ENCODE data around the gene SAMD5. TPM values are rescaled to one million over a fixed set of nuclear protein-coding genes. Genes with fewer than 3 reads are reported as not detected.

The SAMD5 gene
- total and polyA plus RNA-seq, 9 of the 15 experiments (the other 6 are each of a cell fraction or from before 2014, with no cell fraction given): 0.15 to 0.91 (median 0.55) TPM

DNA sequence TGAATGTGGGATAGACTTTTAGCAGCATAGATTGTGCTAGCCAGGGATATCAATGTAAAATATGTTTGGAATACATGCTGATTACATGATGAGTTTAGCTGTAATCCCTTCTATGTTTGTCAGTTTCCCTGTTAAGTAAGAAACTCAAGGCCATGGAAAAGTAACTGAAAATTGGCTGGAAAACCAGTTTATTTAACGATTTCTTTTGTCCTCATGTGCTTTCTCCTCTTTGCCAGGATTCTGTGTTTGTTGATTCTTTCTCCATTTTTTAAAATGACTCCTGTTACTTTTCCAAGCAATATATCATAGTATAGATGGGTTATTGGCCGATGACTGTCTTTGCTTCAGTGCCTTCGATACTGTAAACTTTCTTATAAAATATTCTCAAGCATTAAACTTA is 87.5 kb downstream of the SAMD5 start:
- H3K4me1 ChIP-seq (replicated peaks in 1 of 2; ENCODE audit: control insufficient read depth in 2 of 2, insufficient read depth in 2 of 2, low read length in 2 of 2): no peaks in the 10 kb centered on the region
- no peaks in the 10 kb centered on the region for H3K9me3 ChIP-seq (replicated peaks; ENCODE audit: control insufficient read depth, insufficient read depth, low read depth, low read length)
- 0% methylated on average over 3 of the region's 3 CpGs for WGBS (ENCODE audit: insufficient coverage, low coverage, missing lambda C conversion rate)
- no peaks in the 10 kb centered on the region for H3K79me2 ChIP-seq (ENCODE audit: control insufficient read depth, insufficient read depth, low read length)
- intact Hi-C loops (cut with micrococcal nuclease) (no loop called here), in situ Hi-C loops (cut with MboI) (no loop called here)
- no peak overlapping the region for H3K27ac ChIP-seq (ENCODE audit: extremely low read depth, low read depth, low read length)
- H4K20me1 ChIP-seq (replicated peaks; ENCODE audit: control insufficient read depth, insufficient read depth, low read length): no peaks in the 10 kb centered on the region
- POLR2A ChIA-PET: no interaction called here
- no peak overlapping the region for H3K9ac ChIP-seq (ENCODE audit: insufficient read depth in 1 of 2, low read depth in 2 of 2, low read length in 2 of 2)
- no peak for DNase-seq (ENCODE audit: extremely low read depth in 1 of 4, low spot score in 3 of 4)
- H3K27me3 ChIP-seq (ENCODE audit: control insufficient read depth in 2 of 2, insufficient read depth in 2 of 2, low read length in 2 of 2): peaks cover 35 to 45% of the 10 kb centered on the region in 2 experiments
- FAIRE-seq: no peak
- no peak overlapping the region for H2AFZ ChIP-seq (ENCODE audit: low read depth, low read length)
- no TSS peak for BruUV-seq (replicated peaks)
- H3K4me3 ChIP-seq: no peak overlapping the region
- H3K36me3 ChIP-seq (ENCODE audit: control insufficient read depth, insufficient read depth, low read length): no peaks in the 10 kb centered on the region
- CTCF ChIA-PET (ENCODE audit: low intra/inter-chr PET ratio): no interaction called here
- no peak for ATAC-seq
- TF ChIP-seq PHB2 (IDR thresholded peaks at IDR 0.05; ENCODE audit: low read depth): no peak
- TF ChIP-seq SAFB2 (IDR thresholded peaks at IDR 0.05; ENCODE audit: borderline replicate concordance, low read depth, low read length, severe bottlenecking): no peak
- TF ChIP-seq U2AF1 (optimal IDR thresholded peaks at IDR 0.05; ENCODE audit: low read depth, low read length): no peak
- no peak for TF ChIP-seq SETDB1 (IDR thresholded peaks at IDR 0.05; ENCODE audit: low read length)
- no peak for TF ChIP-seq ZNF695 (CRISPR knock-in tag; IDR thresholded peaks at IDR 0.05)
- no peak for TF ChIP-seq HCFC1 (IDR thresholded peaks at IDR 0.05; ENCODE audit: low read depth, low read length)
- no peak for TF ChIP-seq NFATC3 (IDR thresholded peaks at IDR 0.05)
- TF ChIP-seq, protein P1, sequence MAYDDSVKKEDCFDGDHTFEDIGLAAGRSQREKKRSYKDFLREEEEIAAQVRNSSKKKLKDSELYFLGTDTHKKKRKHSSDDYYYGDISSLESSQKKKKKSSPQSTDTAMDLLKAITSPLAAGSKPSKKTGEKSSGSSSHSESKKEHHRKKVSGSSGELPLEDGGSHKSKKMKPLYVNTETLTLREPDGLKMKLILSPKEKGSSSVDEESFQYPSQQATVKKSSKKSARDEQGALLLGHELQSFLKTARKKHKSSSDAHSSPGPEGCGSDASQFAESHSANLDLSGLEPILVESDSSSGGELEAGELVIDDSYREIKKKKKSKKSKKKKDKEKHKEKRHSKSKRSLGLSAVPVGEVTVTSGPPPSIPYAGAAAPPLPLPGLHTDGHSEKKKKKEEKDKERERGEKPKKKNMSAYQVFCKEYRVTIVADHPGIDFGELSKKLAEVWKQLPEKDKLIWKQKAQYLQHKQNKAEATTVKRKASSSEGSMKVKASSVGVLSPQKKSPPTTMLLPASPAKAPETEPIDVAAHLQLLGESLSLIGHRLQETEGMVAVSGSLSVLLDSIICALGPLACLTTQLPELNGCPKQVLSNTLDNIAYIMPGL (CRISPR knock-in tag; IDR thresholded peaks at IDR 0.05): no peak
- no peak for TF ChIP-seq ZNF263 (CRISPR knock-in tag; IDR thresholded peaks at IDR 0.05; ENCODE audit: borderline replicate concordance)
- TF ChIP-seq HDAC6 (IDR thresholded peaks at IDR 0.05; ENCODE audit: low read depth, low read length): no peak
- no peak for TF ChIP-seq POLR2AphosphoS2 (IDR thresholded peaks at IDR 0.05; ENCODE audit: low read length)
- no peak for TF ChIP-seq EP400 (IDR thresholded peaks at IDR 0.05)
- TF ChIP-seq, protein P2, sequence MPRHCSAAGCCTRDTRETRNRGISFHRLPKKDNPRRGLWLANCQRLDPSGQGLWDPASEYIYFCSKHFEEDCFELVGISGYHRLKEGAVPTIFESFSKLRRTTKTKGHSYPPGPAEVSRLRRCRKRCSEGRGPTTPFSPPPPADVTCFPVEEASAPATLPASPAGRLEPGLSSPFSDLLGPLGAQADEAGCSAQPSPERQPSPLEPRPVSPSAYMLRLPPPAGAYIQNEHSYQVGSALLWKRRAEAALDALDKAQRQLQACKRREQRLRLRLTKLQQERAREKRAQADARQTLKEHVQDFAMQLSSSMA (CRISPR knock-in tag; IDR thresholded peaks at IDR 0.05): no peak
- TF ChIP-seq, protein P3, sequence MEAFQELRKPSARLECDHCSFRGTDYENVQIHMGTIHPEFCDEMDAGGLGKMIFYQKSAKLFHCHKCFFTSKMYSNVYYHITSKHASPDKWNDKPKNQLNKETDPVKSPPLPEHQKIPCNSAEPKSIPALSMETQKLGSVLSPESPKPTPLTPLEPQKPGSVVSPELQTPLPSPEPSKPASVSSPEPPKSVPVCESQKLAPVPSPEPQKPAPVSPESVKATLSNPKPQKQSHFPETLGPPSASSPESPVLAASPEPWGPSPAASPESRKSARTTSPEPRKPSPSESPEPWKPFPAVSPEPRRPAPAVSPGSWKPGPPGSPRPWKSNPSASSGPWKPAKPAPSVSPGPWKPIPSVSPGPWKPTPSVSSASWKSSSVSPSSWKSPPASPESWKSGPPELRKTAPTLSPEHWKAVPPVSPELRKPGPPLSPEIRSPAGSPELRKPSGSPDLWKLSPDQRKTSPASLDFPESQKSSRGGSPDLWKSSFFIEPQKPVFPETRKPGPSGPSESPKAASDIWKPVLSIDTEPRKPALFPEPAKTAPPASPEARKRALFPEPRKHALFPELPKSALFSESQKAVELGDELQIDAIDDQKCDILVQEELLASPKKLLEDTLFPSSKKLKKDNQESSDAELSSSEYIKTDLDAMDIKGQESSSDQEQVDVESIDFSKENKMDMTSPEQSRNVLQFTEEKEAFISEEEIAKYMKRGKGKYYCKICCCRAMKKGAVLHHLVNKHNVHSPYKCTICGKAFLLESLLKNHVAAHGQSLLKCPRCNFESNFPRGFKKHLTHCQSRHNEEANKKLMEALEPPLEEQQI (IDR thresholded peaks at IDR 0.05): no peak
- H3K9me1 ChIP-seq (ENCODE audit: control insufficient read depth, insufficient read depth, low read length): no peaks in the 10 kb centered on the region
- no peak overlapping the region for H3K4me2 ChIP-seq (ENCODE audit: insufficient read depth, low read length)

Data from K562 (cell line).